ENCODE results near the gene TIGD2.
"Not testable (repeated sequence)": the region's sequence is repeated elsewhere in the genome, so short reads cannot be mapped to it uniquely, and the experiment has no call there.

TIGD2 gene

GRCh38 chr4:89142691-89143669 is 31.6 kb downstream of the TIGD2 start:
- H3K9me3 ChIP-seq (ENCODE audit: insufficient read depth, low read length), result 0 out of 2 replicates have a peak, but pooled peaks cover 3% of the 10 kb centered on the region
- H3K4me3 ChIP-seq (ENCODE audit: low read length), result no peak overlapping the region
- H3K27ac ChIP-seq (ENCODE audit: low read length), result no peak overlapping the region
- H2AFZ ChIP-seq (ENCODE audit: low read depth, low read length), result no peak overlapping the region
- H3K4me1 ChIP-seq (ENCODE audit: low read length), result peaks cover 21% of the 10 kb centered on the region
- no peak overlapping the region for H3K9ac ChIP-seq (ENCODE audit: low read length)
- no peaks in the 10 kb centered on the region for H3K36me3 ChIP-seq (replicated peaks; ENCODE audit: low read depth, low read length)
- no peaks in the 10 kb centered on the region for H4K20me1 ChIP-seq (ENCODE audit: insufficient read depth, low read length)
- no peaks in the 10 kb centered on the region for H3K27me3 ChIP-seq (ENCODE audit: low read depth, low read length)
- no peaks in the 10 kb centered on the region for H3K79me2 ChIP-seq (ENCODE audit: low read length)
- peak overlapping the region; percentile 11; the same call in 1 of the 2 replicates for H3K4me2 ChIP-seq (ENCODE audit: low read length)
- TF ChIP-seq EZH2phosphoT487 (IDR thresholded peaks at IDR 0.05; ENCODE audit: low read depth) (no peak), CTCF (IDR thresholded peaks at IDR 0.05; ENCODE audit: low read depth, low read length) (no peak)

GRCh38 chr4:89144652-89145051 is 33.3 kb downstream of the TIGD2 start:
- H4K20me1 ChIP-seq (ENCODE audit: insufficient read depth, low read length); H3K9ac ChIP-seq (ENCODE audit: low read length); H3K27me3 ChIP-seq (ENCODE audit: low read depth, low read length); H3K36me3 ChIP-seq (replicated peaks; ENCODE audit: low read depth, low read length); H3K79me2 ChIP-seq (ENCODE audit: low read length); H3K4me2 ChIP-seq (ENCODE audit: low read length); H3K27ac ChIP-seq (ENCODE audit: low read length); H3K4me3 ChIP-seq (ENCODE audit: low read length); H2AFZ ChIP-seq (ENCODE audit: low read depth, low read length); H3K9me3 ChIP-seq (ENCODE audit: insufficient read depth, low read length): not testable (repeated sequence)
- peaks cover 21% of the 10 kb centered on the region for H3K4me1 ChIP-seq (ENCODE audit: low read length)

- Histone ChIP-seq H3K79me2 (ENCODE audit: low read length) (no peaks in the 10 kb centered on the region), H3K27me3 (ENCODE audit: low read depth, low read length) (no peaks in the 10 kb centered on the region), H2AFZ (ENCODE audit: low read depth, low read length) (no peak overlapping the region), H3K27ac (ENCODE audit: low read length) (no peak overlapping the region), H3K4me3 (ENCODE audit: low read length) (no peak overlapping the region), H3K4me1 (ENCODE audit: low read length) (peaks cover 18% of the 10 kb centered on the region), H4K20me1 (ENCODE audit: insufficient read depth, low read length) (no peaks in the 10 kb centered on the region), H3K36me3 (replicated peaks; ENCODE audit: low read depth, low read length) (no peaks in the 10 kb centered on the region), H3K9ac (ENCODE audit: low read length) (no peak overlapping the region), H3K9me3 (ENCODE audit: insufficient read depth, low read length) (0 out of 2 replicates have a peak, but pooled peaks cover 3% of the 10 kb centered on the region), H3K4me2 (ENCODE audit: low read length) (no peak overlapping the region)
- no peak for TF ChIP-seq CTCF (IDR thresholded peaks at IDR 0.05; ENCODE audit: low read depth, low read length)
- no peak for TF ChIP-seq EZH2phosphoT487 (IDR thresholded peaks at IDR 0.05; ENCODE audit: low read depth)
Observed at GRCh38 chr4:89146196-89146595, 34.9 kb downstream of the TIGD2 start.

- Histone ChIP-seq H3K27me3 (ENCODE audit: low read depth, low read length) (no peaks in the 10 kb centered on the region), H3K9ac (ENCODE audit: low read length) (no peak overlapping the region), H3K79me2 (ENCODE audit: low read length) (no peaks in the 10 kb centered on the region), H4K20me1 (ENCODE audit: insufficient read depth, low read length) (no peaks in the 10 kb centered on the region), H3K4me1 (ENCODE audit: low read length) (no peaks in the 10 kb centered on the region), H2AFZ (ENCODE audit: low read depth, low read length) (no peak overlapping the region), H3K4me2 (ENCODE audit: low read length) (no peak overlapping the region), H3K9me3 (ENCODE audit: insufficient read depth, low read length) (no peaks in the 10 kb centered on the region), H3K4me3 (ENCODE audit: low read length) (no peak overlapping the region), H3K36me3 (replicated peaks; ENCODE audit: low read depth, low read length) (no peaks in the 10 kb centered on the region), H3K27ac (ENCODE audit: low read length) (no peak overlapping the region)
- TF ChIP-seq CTCF (IDR thresholded peaks at IDR 0.05; ENCODE audit: low read depth, low read length) (no peak), EZH2phosphoT487 (IDR thresholded peaks at IDR 0.05; ENCODE audit: low read depth) (no peak)
Observed at GRCh38 chr4:89152972-89153371, 41.6 kb downstream of the TIGD2 start.

All from OCI-LY3 (cell line).